ENCODE results near the gene LRRFIP1.

LRRFIP1 gene

GRCh38 chr2:237698358-237698694, 70.9 kb downstream of the LRRFIP1 start:
- in situ Hi-C loops (cut with HindIII; ENCODE audit: low sequenced_read_pairs), result no loop called here

- in situ Hi-C loops (cut with HindIII; ENCODE audit: low sequenced_read_pairs), result no loop called here
These were observed 72.6 kb downstream of the LRRFIP1 start for GRCh38 chr2:237699870-237700511.

GRCh38 chr2:237700512-237701032, 73.2 kb downstream of the LRRFIP1 start:
- in situ Hi-C loops (cut with HindIII; ENCODE audit: low sequenced_read_pairs), result no loop called here

GRCh38 chr2:237701033-237701858, 73.9 kb downstream of the LRRFIP1 start:
- in situ Hi-C loops (cut with HindIII; ENCODE audit: low sequenced_read_pairs), result no loop called here

- in situ Hi-C loops (cut with HindIII; ENCODE audit: low sequenced_read_pairs), result no loop called here
These were observed 74.5 kb downstream of the LRRFIP1 start for GRCh38 chr2:237701859-237702390.

GRCh38 chr2:237702441-237703391, 75.3 kb downstream of the LRRFIP1 start:
- in situ Hi-C loops (cut with HindIII; ENCODE audit: low sequenced_read_pairs), result no loop called here

GRCh38 chr2:237704501-237705434, 77.4 kb downstream of the LRRFIP1 start:
- in situ Hi-C loops (cut with HindIII; ENCODE audit: low sequenced_read_pairs), result no loop called here

GRCh38 chr2:237706257-237706656, 78.9 kb downstream of the LRRFIP1 start:
- in situ Hi-C loops (cut with HindIII; ENCODE audit: low sequenced_read_pairs), result no loop called here

- in situ Hi-C loops (cut with HindIII; ENCODE audit: low sequenced_read_pairs), result no loop called here
These were observed 80.6 kb downstream of the LRRFIP1 start for GRCh38 chr2:237708065-237708398.

GRCh38 chr2:237708491-237708890, 81.1 kb downstream of the LRRFIP1 start:
- in situ Hi-C loops (cut with HindIII; ENCODE audit: low sequenced_read_pairs), result no loop called here

- in situ Hi-C loops (cut with HindIII; ENCODE audit: low sequenced_read_pairs), result no loop called here
These were observed 81.6 kb downstream of the LRRFIP1 start for GRCh38 chr2:237708961-237709360.

- in situ Hi-C loops (cut with HindIII; ENCODE audit: low sequenced_read_pairs), result no loop called here
These were observed 84.2 kb downstream of the LRRFIP1 start for GRCh38 chr2:237711458-237712150.

GRCh38 chr2:237712477-237713377, 85.3 kb downstream of the LRRFIP1 start:
- in situ Hi-C loops (cut with HindIII; ENCODE audit: low sequenced_read_pairs), result no loop called here

- in situ Hi-C loops (cut with HindIII; ENCODE audit: low sequenced_read_pairs), result loop anchor here (5.0 kb wide), 1 partner anchor 33 kb away; no protein-coding TSS in a partner anchor
These were observed 87.5 kb downstream of the LRRFIP1 start for GRCh38 chr2:237714690-237715458.

- in situ Hi-C loops (cut with HindIII; ENCODE audit: low sequenced_read_pairs), result loop anchor here (5.0 kb wide), 1 partner anchor 33 kb away; no protein-coding TSS in a partner anchor
These were observed 88.1 kb downstream of the LRRFIP1 start for GRCh38 chr2:237715459-237715947.

GRCh38 chr2:237716011-237716410, 88.6 kb downstream of the LRRFIP1 start:
- in situ Hi-C loops (cut with HindIII; ENCODE audit: low sequenced_read_pairs), result loop anchor here (5.0 kb wide), 1 partner anchor 34 kb away; no protein-coding TSS in a partner anchor
